MCF 10A (cell line): ENCODE results near the gene TMSB15B. TPM values are rescaled to one million over a fixed set of nuclear protein-coding genes. Genes with fewer than 3 reads are reported as not detected.
"Not testable (repeated sequence)": the region's sequence is repeated elsewhere in the genome, so short reads cannot be mapped to it uniquely, and the experiment has no call there.

Source experiments
- Bru-seq: library from RNA; stranded (reverse); fragments of 400-500 nt; gene quantifications from one replicate; lab custom pipeline; 2021; lab: Mats Ljungman, UMichigan
- BruChase-seq, 2 experiments: library from RNA; stranded (reverse); fragments of 400-500 nt; gene quantifications; one replicate each; lab custom pipeline; 2021; lab: Mats Ljungman, UMichigan
- BruUV-seq: library from RNA; stranded (reverse); fragments of 400-500 nt; replicated peaks from 2 replicates; lab custom pipeline; 2021; lab: Mats Ljungman, UMichigan
- CTCF ChIA-PET: fragments of 300-600 bp; sonication (Branson Sonifier 250); formaldehyde crosslinking; extraction: SDS; loops from one replicate; lab custom pipeline; 2021; ENCODE audit warnings: antibody characterized with exemption, inconsistent platforms; lab: Yijun Ruan, JAX
- POLR2A ChIA-PET: fragments of 300-600, 350-650 bp; sonication (Branson Sonifier 250); formaldehyde crosslinking; extraction: SDS; loops from one replicate; lab custom pipeline; 2020; ENCODE audit warnings: antibody characterized with exemption, inconsistent platforms; lab: Yijun Ruan, JAX
- DNase-seq: peaks from one replicate; pipeline ENCODE4 v3.0.0-alpha.2; 2018; ENCODE audit not compliant: unreplicated experiment
- H3K27ac Mint-ChIP-seq: one replicate; pipeline ENCODE4 v1.8.0; 2022; ENCODE audit warnings: mild to moderate bottlenecking, low read depth, mixed read lengths; ENCODE audit not compliant: unreplicated experiment
- H3K27me3 Mint-ChIP-seq: one replicate; pipeline ENCODE4 v1.8.0; 2022; ENCODE audit warnings: mixed read lengths; ENCODE audit not compliant: insufficient read depth, unreplicated experiment
- H3K36me3 Mint-ChIP-seq: one replicate; pipeline ENCODE4 v1.8.0; 2022; ENCODE audit warnings: mild to moderate bottlenecking, moderate library complexity, mixed read lengths; ENCODE audit not compliant: insufficient read depth, unreplicated experiment
- H3K4me1 Mint-ChIP-seq: one replicate; pipeline ENCODE4 v1.8.0; 2022; ENCODE audit warnings: mixed read lengths; ENCODE audit not compliant: insufficient read depth, unreplicated experiment
- H3K4me3 Mint-ChIP-seq: one replicate; pipeline ENCODE4 v1.8.0; 2022; ENCODE audit warnings: mild to moderate bottlenecking, moderate library complexity, mixed read lengths; ENCODE audit not compliant: unreplicated experiment
- H3K9me3 Mint-ChIP-seq: one replicate; pipeline ENCODE4 v1.8.0; 2022; ENCODE audit warnings: mixed read lengths; ENCODE audit not compliant: unreplicated experiment
- CTCF ChIP-seq: fragments of 200-600 bp; IDR thresholded peaks from one replicate; pipeline ENCODE4 v1.8.0; 2022; ENCODE audit warnings: antibody characterized with exemption, mild to moderate bottlenecking; ENCODE audit not compliant: unreplicated experiment
- intact Hi-C: fragments of 100-400 bp; cut with micrococcal nuclease; formaldehyde crosslinking; loops from 2 replicates; pipeline ENCODE4 v1.14.1; 2022
- long read RNA-seq: library from polyadenylated mRNA; stranded (forward); transcript quantifications from one replicate; pipeline ENCODE4 v2.0.0, GENCODE V29; 2022
- total RNA-seq: library from RNA; stranded (reverse); gene quantifications from 2 replicates; pipeline ENCODE4 v1.2.3, GENCODE V29; 2022

TMSB15B gene
- total RNA-seq (2.1 and 3.0 TPM in 2 replicates), Bru-seq, nascent RNA (percentile 29 among the genes with signal in this experiment), BruChase-seq, experiment 1, labeled RNA remaining after a 6-hour chase (percentile 20 among the genes with signal in this experiment), BruChase-seq, experiment 2, labeled RNA remaining after a 2-hour chase (percentile 20 among the genes with signal in this experiment)
- long read RNA-seq, result 0 reads

- DNase-seq, H3K27ac Mint-ChIP-seq, H3K27me3 Mint-ChIP-seq, CTCF ChIA-PET, POLR2A ChIA-PET, intact Hi-C loops, H3K4me3 Mint-ChIP-seq, H3K9me3 Mint-ChIP-seq, H3K4me1 Mint-ChIP-seq, BruUV-seq, H3K36me3 Mint-ChIP-seq: not testable (repeated sequence)
Measured at GRCh38 chrX:103962411-103963278, at the start of gene TMSB15B. TMSB15B (plus strand) TSS chrX:103962627.

DNA sequence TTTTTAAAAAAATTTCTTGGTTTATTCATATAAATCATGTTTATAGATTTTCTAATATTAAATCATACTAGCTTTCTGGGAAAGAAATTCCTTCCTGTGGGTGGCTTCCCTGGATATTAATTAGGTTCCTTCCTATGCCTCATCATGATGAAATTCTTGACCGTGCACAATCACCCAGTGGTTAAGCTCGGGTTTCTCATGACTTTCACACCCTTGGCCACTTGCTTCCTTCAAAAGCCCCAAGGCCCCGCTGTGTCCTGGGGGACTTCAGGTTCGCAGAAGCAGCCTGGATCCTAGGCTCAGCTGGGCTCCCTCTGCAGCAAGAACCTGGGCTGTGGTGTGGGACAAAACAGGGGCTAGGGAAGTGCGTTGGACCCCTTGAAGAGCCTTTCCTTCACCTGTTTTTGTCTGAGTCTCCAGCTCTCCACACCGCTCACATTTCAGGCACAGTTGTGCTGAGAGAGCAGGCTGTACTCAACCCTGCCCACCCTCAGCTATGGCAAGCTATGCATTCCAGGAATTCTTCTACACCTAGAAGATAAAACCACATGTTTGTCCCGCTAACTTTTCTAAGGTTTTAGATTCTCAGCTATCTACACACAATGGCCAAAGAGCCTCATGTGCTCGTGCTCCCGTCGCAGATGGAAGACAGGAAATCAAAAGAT lies 48.9 kb upstream of the TMSB15B start:
- no peak for TF ChIP-seq CTCF
- POLR2A ChIA-PET, result interaction anchor here (0.7 kb wide), 1 partner anchor 234 kb away, joined by 3 read pairs; no protein-coding TSS in a partner anchor
- CTCF ChIA-PET, result interaction anchor here (1.0 kb wide), 1 partner anchor 282 kb away, joined by 3 read pairs; no protein-coding TSS in a partner anchor
- H3K4me3 Mint-ChIP-seq, result no peak overlapping the region
- BruUV-seq, result no TSS peak
- no peak overlapping the region for H3K27ac Mint-ChIP-seq
- H3K27me3 Mint-ChIP-seq, result peaks cover 39% of the 10 kb centered on the region
- intact Hi-C loops, result no loop called here
- H3K9me3 Mint-ChIP-seq, result no peaks in the 10 kb centered on the region
- no peaks in the 10 kb centered on the region for H3K36me3 Mint-ChIP-seq
- H3K4me1 Mint-ChIP-seq, result no peaks in the 10 kb centered on the region
- DNase-seq, result no peak

- H3K4me3 Mint-ChIP-seq, result peak overlapping the region; percentile 80
Measured at GRCh38 chrX:103918050-103918449, 44.4 kb upstream of the TMSB15B start.

More at GRCh38 chrX:103918050-103918449, 44.4 kb upstream of the TMSB15B start:
- CTCF ChIA-PET, result interaction anchor here (1.3 to 1.8 kb wide), 2 partner anchors 10 to 73 kb away, joined by 4 to 7 read pairs; no protein-coding TSS in a partner anchor
- POLR2A ChIA-PET, result interaction anchor here (0.9 to 2.2 kb wide), 5 partner anchors 10 to 239 kb away, joined by 5 to 15 read pairs (median 6); partner anchors contain the start of gene SLC25A53
- intact Hi-C loops, result loop anchor here (2.0 kb wide), 1 partner anchor 23 kb away; no protein-coding TSS in a partner anchor
- peak; percentile 64 for DNase-seq
- Mint-ChIP-seq H3K27ac (no peak overlapping the region), H3K9me3 (no peaks in the 10 kb centered on the region), H3K27me3 (peaks cover 25% of the 10 kb centered on the region), H3K4me1 (peaks cover 5% of the 10 kb centered on the region), H3K36me3 (no peaks in the 10 kb centered on the region)
- BruUV-seq, result no TSS peak
- peak; percentile 20 for TF ChIP-seq CTCF
